Upper lobe of left lung (tissue), 6 donors: ENCODE measurements around the gene P3H2. TPM values are rescaled to one million over a fixed set of nuclear protein-coding genes. Genes with fewer than 3 reads are reported as not detected.

Experiments used
- ATAC-seq, 2 donors: fragments of 200-7000 bp; cut with Tn5 transposase; one replicate each; pipeline ENCODE4 v1.9.1; 2022; ENCODE audit warnings: mild to moderate bottlenecking in 2 of 2, moderate library complexity in 2 of 2; ENCODE audit not compliant: low FRiP score in 2 of 2
- DNase-seq, 2 donors: peaks; one replicate each; pipeline ENCODE4 v3.0.0-alpha.2; 2019 to 2020
- H3K27ac ChIP-seq, 4 donors: fragments of 200-600 bp; sonication (generic); one replicate each; pipeline ENCODE4 v1.5.1; 2016 to 2019
- H3K27me3 ChIP-seq, 4 donors: fragments of 200-600 bp; sonication (generic); one replicate each; pipeline ENCODE4 v1.5.1; 2017 to 2019
- H3K36me3 ChIP-seq, 4 donors: fragments of 200-600 bp; sonication (generic); one replicate each; pipeline ENCODE4 v1.5.1; 2016 to 2019
- H3K4me1 ChIP-seq, 4 donors: fragments of 200-600 bp; sonication (generic); one replicate each; pipeline ENCODE4 v1.5.1; 2018 to 2019
- H3K4me3 ChIP-seq, 4 donors: fragments of 200-600 bp; sonication (generic); one replicate each; pipeline ENCODE4 v1.5.1; 2017 to 2019; ENCODE audit warnings: mild to moderate bottlenecking in 2 of 4, moderate library complexity in 1 of 4
- H3K9me3 ChIP-seq, 4 donors: fragments of 200-600 bp; sonication (generic); one replicate each; pipeline ENCODE4 v1.5.1; 2018 to 2019
- EP300 ChIP-seq, 4 donors: sonication (generic); formaldehyde crosslinking; IDR thresholded peaks; one replicate each; pipeline ENCODE4 v1.5.1; 2017; ENCODE audit warnings: antibody characterized with exemption in 4 of 4, control low read depth in 2 of 4
- POLR2A ChIP-seq, 4 donors: fragments of 450-650 bp; IDR thresholded peaks; one replicate each; pipeline ENCODE4 v1.5.1; 2016 to 2017; ENCODE audit warnings: antibody characterized with exemption in 4 of 4, mild to moderate bottlenecking in 2 of 4
- POLR2AphosphoS5 ChIP-seq, 2 donors: sonication (generic); formaldehyde crosslinking; IDR thresholded peaks; one replicate each; pipeline ENCODE4 v1.5.1; 2017; ENCODE audit warnings: antibody characterized with exemption in 2 of 2
- WGBS, 2 donors: methylation state at CpG; one replicate each; pipeline ENCODE4 v1.1.5; 2017 to 2018; 5-methylcytosine and 5-hydroxymethylcytosine counted together
- total RNA-seq, 6 donors: library from RNA; depleted of rRNA in 4 of 6; stranded (reverse); fragments of >200 nt in 4 of 6; gene quantifications; one replicate each; pipeline versions ENCODE4 v1.1.0 to v1.2.1, GENCODE V29; 2016 to 2021
- TF ChIP-seq, protein P1 (sequence below), 6 experiments: fragments of 450-650 bp in 4 of 6; fragments of 200-600 bp in 2 of 6; sonication (generic) in 2 of 6; IDR thresholded peaks; one replicate each; pipeline ENCODE4 v1.5.1; 2016 to 2019; ENCODE audit warnings: antibody characterized with exemption in 6 of 6
- donor health status: DM: no; HTN: no; CAD: no; lungs with moderate emphysema.
- donor health status: DM: no; HTN: yes; CAD: no; lungs with severe emphysema.

Gene P3H2
- total RNA-seq, 6 donors from 2014 or later = 42.2 to 114 (median 63.0) TPM

DNA sequence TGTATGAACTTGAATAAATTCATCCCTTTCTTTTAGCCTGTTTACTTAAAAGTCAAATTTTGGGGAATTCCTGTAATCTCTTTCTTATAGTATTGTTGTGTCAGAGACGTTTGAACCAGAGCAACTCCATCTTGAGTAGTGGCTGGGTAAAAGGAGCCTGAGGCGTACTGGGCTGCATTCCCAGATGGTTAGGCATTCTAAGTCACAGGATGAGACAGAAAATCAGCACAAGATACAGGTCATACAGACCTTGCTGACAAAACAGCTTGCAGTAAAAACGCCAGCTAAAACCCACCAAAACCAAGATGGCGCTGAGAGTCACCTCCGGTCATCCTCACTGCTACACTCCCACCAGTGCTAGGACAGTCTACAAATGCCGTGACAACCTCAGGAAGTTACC lies 94.5 kb downstream of the P3H2 start:
- TF ChIP-seq EP300 (IDR thresholded peaks at IDR 0.05) (no peak), POLR2A (IDR thresholded peaks at IDR 0.05) (no peak), POLR2AphosphoS5 (IDR thresholded peaks at IDR 0.05) (no peak)
- TF ChIP-seq, protein P1, sequence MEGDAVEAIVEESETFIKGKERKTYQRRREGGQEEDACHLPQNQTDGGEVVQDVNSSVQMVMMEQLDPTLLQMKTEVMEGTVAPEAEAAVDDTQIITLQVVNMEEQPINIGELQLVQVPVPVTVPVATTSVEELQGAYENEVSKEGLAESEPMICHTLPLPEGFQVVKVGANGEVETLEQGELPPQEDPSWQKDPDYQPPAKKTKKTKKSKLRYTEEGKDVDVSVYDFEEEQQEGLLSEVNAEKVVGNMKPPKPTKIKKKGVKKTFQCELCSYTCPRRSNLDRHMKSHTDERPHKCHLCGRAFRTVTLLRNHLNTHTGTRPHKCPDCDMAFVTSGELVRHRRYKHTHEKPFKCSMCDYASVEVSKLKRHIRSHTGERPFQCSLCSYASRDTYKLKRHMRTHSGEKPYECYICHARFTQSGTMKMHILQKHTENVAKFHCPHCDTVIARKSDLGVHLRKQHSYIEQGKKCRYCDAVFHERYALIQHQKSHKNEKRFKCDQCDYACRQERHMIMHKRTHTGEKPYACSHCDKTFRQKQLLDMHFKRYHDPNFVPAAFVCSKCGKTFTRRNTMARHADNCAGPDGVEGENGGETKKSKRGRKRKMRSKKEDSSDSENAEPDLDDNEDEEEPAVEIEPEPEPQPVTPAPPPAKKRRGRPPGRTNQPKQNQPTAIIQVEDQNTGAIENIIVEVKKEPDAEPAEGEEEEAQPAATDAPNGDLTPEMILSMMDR (IDR thresholded peaks at IDR 0.05) = no peak
- H3K9me3 ChIP-seq = no peaks in the 10 kb centered on the region
- H3K4me1 ChIP-seq = peaks cover 0 to 9% (median 2%) of the 10 kb centered on the region in 4 donors
- WGBS, 2 donors = 86 to 90% methylated on average over 6 of the region's 6 CpGs
- no peaks in the 10 kb centered on the region for H3K27me3 ChIP-seq
- H3K4me3 ChIP-seq = no peak overlapping the region
- no peaks in the 10 kb centered on the region for H3K36me3 ChIP-seq
- ATAC-seq = no peak
- no peak for DNase-seq
- no peak overlapping the region for H3K27ac ChIP-seq

DNA sequence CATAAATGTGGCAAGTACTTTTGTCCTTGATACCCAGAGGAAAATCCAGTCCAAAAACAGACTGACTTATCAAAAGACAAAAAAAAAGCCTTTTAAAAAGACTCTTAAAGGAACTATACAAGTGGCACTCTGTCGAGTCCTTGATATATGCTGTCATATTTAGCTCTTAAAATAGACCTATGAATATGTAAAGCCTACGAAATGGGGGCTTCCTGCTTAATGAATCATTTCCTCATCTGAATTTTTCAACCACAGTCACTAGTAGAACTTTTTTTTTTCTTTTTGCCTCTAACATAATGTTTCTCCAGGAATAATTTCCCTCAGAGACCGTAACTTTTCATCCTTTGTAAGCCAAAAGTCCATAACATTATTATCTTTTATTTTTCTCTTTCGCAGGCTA lies 95.8 kb downstream of the P3H2 start:
- no peak for DNase-seq
- Histone ChIP-seq H3K27me3 (no peaks in the 10 kb centered on the region), H3K4me3 (no peak overlapping the region), H3K36me3 (no peaks in the 10 kb centered on the region), H3K4me1 (peaks cover 0 to 9% (median 2%) of the 10 kb centered on the region in 4 donors), H3K9me3 (no peaks in the 10 kb centered on the region), H3K27ac (no peak overlapping the region)
- no peak for ATAC-seq
- 48 to 50% methylated on average over 4 of the region's 4 CpGs for WGBS, 2 donors
- no peak for TF ChIP-seq POLR2AphosphoS5 (IDR thresholded peaks at IDR 0.05)
- TF ChIP-seq POLR2A (IDR thresholded peaks at IDR 0.05) = no peak
- TF ChIP-seq, protein P1 (IDR thresholded peaks at IDR 0.05) = no peak
- TF ChIP-seq EP300 (IDR thresholded peaks at IDR 0.05) = no peak

DNA sequence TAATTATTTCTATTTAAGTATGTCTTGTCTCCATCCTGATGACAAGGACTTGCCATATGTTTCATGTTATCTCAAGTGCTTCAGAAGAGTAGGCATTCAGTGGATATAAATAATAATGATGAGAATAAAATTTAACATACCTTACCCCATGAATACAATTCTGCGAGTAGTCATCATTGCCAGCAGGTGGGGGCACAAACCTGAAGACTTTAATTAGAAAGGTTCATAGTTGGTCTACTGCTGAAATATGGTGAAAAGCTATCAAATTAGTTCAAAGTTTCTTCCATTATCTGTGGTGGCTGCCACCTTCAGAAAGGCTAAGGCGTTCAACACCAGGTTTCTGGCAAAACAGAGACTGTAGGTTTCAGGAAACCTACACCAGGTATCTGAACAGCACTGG lies 100.9 kb downstream of the P3H2 start:
- no peak overlapping the region for H3K27ac ChIP-seq
- H3K4me1 ChIP-seq = peaks cover 0 to 11% (median 4%) of the 10 kb centered on the region in 4 donors
- TF ChIP-seq POLR2AphosphoS5 (IDR thresholded peaks at IDR 0.05) = no peak
- TF ChIP-seq, protein P1 (IDR thresholded peaks at IDR 0.05) = no peak
- TF ChIP-seq POLR2A (IDR thresholded peaks at IDR 0.05) = no peak
- TF ChIP-seq EP300 (IDR thresholded peaks at IDR 0.05) = no peak
- H3K9me3 ChIP-seq = no peaks in the 10 kb centered on the region
- no peaks in the 10 kb centered on the region for H3K27me3 ChIP-seq
- WGBS, 2 donors = 67% methylated on average over 2 of the region's 2 CpGs; no CpG with 5 or more reads in 1 of the 2 donors
- no peak overlapping the region for H3K4me3 ChIP-seq
- ATAC-seq = no peak
- H3K36me3 ChIP-seq = no peaks in the 10 kb centered on the region
- no peak for DNase-seq

- Histone ChIP-seq H3K9me3 (no peaks in the 10 kb centered on the region), H3K36me3 (no peaks in the 10 kb centered on the region), H3K4me3 (no peak overlapping the region), H3K4me1 (peaks cover 0 to 6% (median 2%) of the 10 kb centered on the region in 4 donors), H3K27me3 (no peaks in the 10 kb centered on the region), H3K27ac (no peak overlapping the region)
- no peak for ATAC-seq
- DNase-seq = no peak
- WGBS, 2 donors = 73 to 79% methylated on average over 2 of the region's 2 CpGs
- no peak for TF ChIP-seq POLR2A (IDR thresholded peaks at IDR 0.05)
- no peak for TF ChIP-seq POLR2AphosphoS5 (IDR thresholded peaks at IDR 0.05)
- TF ChIP-seq, protein P1 (IDR thresholded peaks at IDR 0.05) = no peak
- TF ChIP-seq EP300 (IDR thresholded peaks at IDR 0.05) = no peak
These were observed 101.7 kb downstream of the P3H2 start for GRCh38 chr3:190019006-190019405.

DNA sequence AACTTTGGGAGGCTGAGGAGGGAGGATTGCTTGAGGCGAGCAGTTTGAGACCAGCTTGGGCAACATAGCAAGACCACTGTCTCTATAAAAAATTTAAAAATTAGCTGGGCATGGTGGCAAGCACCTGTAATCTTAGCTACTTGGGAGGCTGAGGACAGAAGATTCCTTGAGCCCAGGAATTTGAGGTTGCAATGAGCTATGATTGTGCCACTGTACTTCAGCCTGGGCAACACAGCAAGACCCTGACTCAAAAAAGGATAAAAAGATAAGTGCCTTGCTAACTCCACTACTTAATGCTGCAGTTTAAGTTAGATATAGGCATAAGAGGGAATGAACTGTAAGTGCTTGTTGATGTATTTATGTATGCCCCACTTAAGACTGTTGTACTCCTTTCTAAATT lies 102.2 kb downstream of the P3H2 start:
- peaks cover 0 to 6% (median 2%) of the 10 kb centered on the region in 4 donors for H3K4me1 ChIP-seq
- H3K27me3 ChIP-seq = no peaks in the 10 kb centered on the region
- no peak for ATAC-seq
- H3K36me3 ChIP-seq = no peaks in the 10 kb centered on the region
- TF ChIP-seq EP300 (IDR thresholded peaks at IDR 0.05) = no peak
- TF ChIP-seq POLR2A (IDR thresholded peaks at IDR 0.05) = no peak
- no peak for TF ChIP-seq POLR2AphosphoS5 (IDR thresholded peaks at IDR 0.05)
- TF ChIP-seq, protein P1 (IDR thresholded peaks at IDR 0.05) = no peak
- WGBS, 2 donors = 79 to 100% methylated on average over 1 of the region's 1 CpG
- H3K27ac ChIP-seq = no peak overlapping the region
- no peaks in the 10 kb centered on the region for H3K9me3 ChIP-seq
- H3K4me3 ChIP-seq = no peak overlapping the region
- no peak for DNase-seq
